GM21381 (cell line): Measurements from ENCODE around the gene ZMYM2.
"Not testable (repeated sequence)": the region's sequence is repeated elsewhere in the genome, so short reads cannot be mapped to it uniquely, and the experiment has no call there.

ENCODE experiments used
- ATAC-seq: cut with Tn5 transposase; IDR thresholded peaks from one replicate; pipeline ENCODE4 v1.9.1; 2021; ENCODE audit warnings: mild to moderate bottlenecking, moderate library complexity; ENCODE audit not compliant: unreplicated experiment

ZMYM2 gene

GRCh38 chr13:19958155-19959111, at the start of gene ZMYM2:
Gene ZMYM2, plus strand, starts transcription at chr13:19958727. Its CDS starts 34,346 bp downstream, at chr13:19993073.
- ATAC-seq, result peak; percentile 79

GRCh38 chr13:19910336-19911072, 48.0 kb upstream of the ZMYM2 start:
- ATAC-seq, result no peak

- ATAC-seq, result no peak
These were observed 31.3 kb upstream of the ZMYM2 start for GRCh38 chr13:19927117-19927748.

GRCh38 chr13:19940106-19940505, 18.4 kb upstream of the ZMYM2 start:
- no peak for ATAC-seq

GRCh38 chr13:19950374-19950773, 8.2 kb upstream of the ZMYM2 start:
- ATAC-seq, result no peak

GRCh38 chr13:19952850-19953249, 5.7 kb upstream of the ZMYM2 start:
- no peak for ATAC-seq

GRCh38 chr13:19955873-19956559, 2.5 kb upstream of the ZMYM2 start:
- no peak for ATAC-seq

- peak; percentile 19 for ATAC-seq
These were observed 990 bp upstream of the ZMYM2 start for GRCh38 chr13:19957320-19958154.

GRCh38 chr13:19959141-19959830, 759 bp downstream of the ZMYM2 start:
- ATAC-seq, result peak; percentile 0

- peak; percentile 33 for ATAC-seq
These were observed 1.5 kb downstream of the ZMYM2 start for GRCh38 chr13:19959831-19960652.

- ATAC-seq, result no peak
These were observed 2.1 kb downstream of the ZMYM2 start for GRCh38 chr13:19960653-19960976.

- no peak for ATAC-seq
These were observed 3.0 kb downstream of the ZMYM2 start for GRCh38 chr13:19961489-19961888.

- no peak for ATAC-seq
These were observed 3.4 kb downstream of the ZMYM2 start for GRCh38 chr13:19961924-19962323.

GRCh38 chr13:19962894-19963293, 4.4 kb downstream of the ZMYM2 start:
- ATAC-seq, result no peak

GRCh38 chr13:19967621-19968020, 9.1 kb downstream of the ZMYM2 start:
- no peak for ATAC-seq

- not testable (repeated sequence) for ATAC-seq
These were observed 16.0 kb downstream of the ZMYM2 start for GRCh38 chr13:19974498-19975009.

GRCh38 chr13:19978831-19979437, 20.4 kb downstream of the ZMYM2 start:
- ATAC-seq, result no peak

GRCh38 chr13:19981685-19982238, 23.2 kb downstream of the ZMYM2 start:
- no peak for ATAC-seq
